ENCODE measurements around the gene LRP1-AS.

LRP1-AS gene

GRCh38 chr12:57098546-57098945 is 48.9 kb downstream of the LRP1-AS start:
- H3K4me2 ChIP-seq: no peak overlapping the region
- TF ChIP-seq CTCF (conservative IDR thresholded peaks at IDR 0.05; ENCODE audit: low read depth, low read length): no peak
- no peak overlapping the region for H3K4me3 ChIP-seq (IDR thresholded peaks at IDR 0.05; ENCODE audit: insufficient read depth, low read depth, low read length)
- no peaks in the 10 kb centered on the region for H3K4me1 ChIP-seq (ENCODE audit: low read depth, poor library complexity, severe bottlenecking)
- no peaks in the 10 kb centered on the region for H3K36me3 ChIP-seq (ENCODE audit: insufficient read depth)
- H3K27me3 ChIP-seq (ENCODE audit: insufficient read depth, low read depth): no peaks in the 10 kb centered on the region
- H3K27ac ChIP-seq: no peak overlapping the region
- no peak overlapping the region for H2AFZ ChIP-seq (ENCODE audit: low read depth)
- H3K79me2 ChIP-seq (ENCODE audit: insufficient read depth, low read depth): no peaks in the 10 kb centered on the region
- H4K20me1 ChIP-seq (ENCODE audit: insufficient read depth): no peaks in the 10 kb centered on the region
- H3K9ac ChIP-seq: no peak overlapping the region

DNA sequence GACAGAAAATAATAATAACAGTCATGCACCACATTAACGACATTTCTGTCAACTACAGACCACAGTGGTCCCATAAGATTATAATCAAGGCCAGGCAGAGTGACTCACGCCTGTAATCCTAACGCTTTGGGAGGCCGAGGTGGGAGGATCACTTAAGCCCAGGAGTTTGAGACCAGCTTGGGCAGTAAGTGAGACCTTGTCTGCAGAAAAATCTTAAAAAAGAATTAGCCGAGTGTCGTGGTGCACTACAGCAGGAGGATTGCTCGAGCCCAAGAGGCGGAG is 49.9 kb downstream of the LRP1-AS start:
- Histone ChIP-seq H3K27ac (no peak overlapping the region), H3K4me3 (IDR thresholded peaks at IDR 0.05; ENCODE audit: insufficient read depth, low read depth, low read length) (no peak overlapping the region), H2AFZ (ENCODE audit: low read depth) (no peak overlapping the region), H3K36me3 (ENCODE audit: insufficient read depth) (no peaks in the 10 kb centered on the region), H3K27me3 (ENCODE audit: insufficient read depth, low read depth) (no peaks in the 10 kb centered on the region), H3K79me2 (ENCODE audit: insufficient read depth, low read depth) (no peaks in the 10 kb centered on the region), H3K4me2 (no peak overlapping the region), H4K20me1 (ENCODE audit: insufficient read depth) (no peaks in the 10 kb centered on the region), H3K4me1 (ENCODE audit: low read depth, poor library complexity, severe bottlenecking) (no peaks in the 10 kb centered on the region), H3K9ac (no peak overlapping the region)
- TF ChIP-seq CTCF (conservative IDR thresholded peaks at IDR 0.05; ENCODE audit: low read depth, low read length): no peak

DNA sequence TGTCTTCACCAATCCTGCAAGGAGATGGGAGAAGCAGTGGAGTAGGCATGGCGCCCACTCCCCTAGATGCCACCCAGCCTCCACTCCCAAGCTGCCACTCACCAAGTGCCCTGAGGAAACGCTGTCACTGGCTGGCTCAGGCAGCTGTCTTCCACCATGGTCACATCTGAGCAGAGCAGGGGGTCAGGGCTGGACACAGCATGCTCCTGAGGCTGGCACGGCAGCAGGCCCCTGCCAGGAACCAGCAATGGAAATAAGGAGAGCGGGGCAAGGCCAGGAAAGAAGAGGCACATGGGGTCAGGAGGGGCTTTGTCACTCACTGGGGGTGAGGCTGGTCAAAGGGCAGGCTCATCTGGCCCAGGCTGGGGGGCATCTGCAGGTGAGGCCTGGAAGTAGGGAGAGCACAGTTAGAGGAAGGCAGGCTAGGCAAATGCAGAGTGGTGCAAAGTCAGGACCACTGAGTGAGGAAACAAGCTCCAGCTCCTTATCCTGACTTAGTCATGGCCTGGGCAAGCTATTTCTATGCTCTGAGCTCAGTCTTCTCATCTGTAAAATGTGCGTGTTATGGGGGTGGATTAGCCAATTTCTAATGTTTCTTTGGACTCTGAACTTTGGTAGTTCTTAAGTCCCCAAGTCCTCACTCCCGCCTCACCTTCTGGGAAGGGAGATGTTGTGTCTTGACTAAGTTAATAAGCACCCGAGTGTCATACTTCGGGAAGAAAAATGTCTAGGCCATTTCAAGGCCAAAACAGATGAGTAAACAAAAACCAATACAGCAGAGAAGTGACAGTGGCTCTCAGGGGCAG is 50.5 kb downstream of the LRP1-AS start:
- no peak overlapping the region for H3K4me2 ChIP-seq
- H3K4me3 ChIP-seq (IDR thresholded peaks at IDR 0.05; ENCODE audit: insufficient read depth, low read depth, low read length): no peak overlapping the region
- H3K27me3 ChIP-seq (ENCODE audit: insufficient read depth, low read depth): no peaks in the 10 kb centered on the region
- H4K20me1 ChIP-seq (ENCODE audit: insufficient read depth): no peaks in the 10 kb centered on the region
- H3K36me3 ChIP-seq (ENCODE audit: insufficient read depth): no peaks in the 10 kb centered on the region
- no peaks in the 10 kb centered on the region for H3K4me1 ChIP-seq (ENCODE audit: low read depth, poor library complexity, severe bottlenecking)
- no peak overlapping the region for H3K27ac ChIP-seq
- no peak overlapping the region for H2AFZ ChIP-seq (ENCODE audit: low read depth)
- TF ChIP-seq CTCF (conservative IDR thresholded peaks at IDR 0.05; ENCODE audit: low read depth, low read length): no peak
- H3K9ac ChIP-seq: no peak overlapping the region
- H3K79me2 ChIP-seq (ENCODE audit: insufficient read depth, low read depth): no peaks in the 10 kb centered on the region

DNA sequence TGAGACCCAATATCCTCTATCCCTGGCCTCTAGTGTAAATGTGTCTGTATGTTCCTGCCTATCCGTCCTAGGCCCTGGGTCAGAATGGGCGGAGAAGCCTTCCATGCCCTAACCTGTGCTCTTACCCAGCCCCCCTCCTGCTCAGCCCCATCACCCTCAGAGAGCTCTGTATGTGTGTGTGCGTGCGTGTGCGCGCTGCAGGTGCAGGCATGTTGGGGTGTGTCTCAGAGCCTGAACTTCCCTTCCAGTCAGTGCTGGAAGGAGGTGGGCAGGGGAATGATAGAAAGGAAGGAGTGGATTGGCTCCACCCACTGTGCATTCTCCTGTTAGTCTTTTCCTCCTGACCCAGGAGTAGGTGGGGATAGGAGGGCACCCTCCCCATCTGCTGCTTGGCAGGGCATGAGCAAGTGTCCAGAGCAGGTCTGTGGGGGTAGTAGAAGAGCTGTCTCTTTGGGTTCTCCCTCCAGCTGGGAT is 51.3 kb downstream of the LRP1-AS start:
- H4K20me1 ChIP-seq (ENCODE audit: insufficient read depth): no peaks in the 10 kb centered on the region
- no peak for TF ChIP-seq CTCF (conservative IDR thresholded peaks at IDR 0.05; ENCODE audit: low read depth, low read length)
- no peak overlapping the region for H3K9ac ChIP-seq
- H3K27ac ChIP-seq: no peak overlapping the region
- H3K4me2 ChIP-seq: no peak overlapping the region
- no peaks in the 10 kb centered on the region for H3K36me3 ChIP-seq (ENCODE audit: insufficient read depth)
- H3K4me3 ChIP-seq (IDR thresholded peaks at IDR 0.05; ENCODE audit: insufficient read depth, low read depth, low read length): no peak overlapping the region
- H3K4me1 ChIP-seq (ENCODE audit: low read depth, poor library complexity, severe bottlenecking): no peaks in the 10 kb centered on the region
- no peaks in the 10 kb centered on the region for H3K27me3 ChIP-seq (ENCODE audit: insufficient read depth, low read depth)
- no peak overlapping the region for H2AFZ ChIP-seq (ENCODE audit: low read depth)
- H3K79me2 ChIP-seq (ENCODE audit: insufficient read depth, low read depth): no peaks in the 10 kb centered on the region

Measured in KMS-11 (cell line).